ENCODE data around the gene ELAVL2.

Gene ELAVL2

GRCh38 chr9:23783509-23783908 lies 42.5 kb downstream of the ELAVL2 start:
- no peak for DNase-seq (ENCODE audit: insufficient read length)
- no peak for FAIRE-seq
- TF ChIP-seq POLR2A (IDR thresholded peaks at IDR 0.05; ENCODE audit: low read depth, low read length) (no peak), POLR2AphosphoS5 (IDR thresholded peaks at IDR 0.05; ENCODE audit: low read depth, low read length) (no peak), TAF1 (IDR thresholded peaks at IDR 0.05; ENCODE audit: borderline replicate concordance, low read depth, low read length) (no peak)

DNA sequence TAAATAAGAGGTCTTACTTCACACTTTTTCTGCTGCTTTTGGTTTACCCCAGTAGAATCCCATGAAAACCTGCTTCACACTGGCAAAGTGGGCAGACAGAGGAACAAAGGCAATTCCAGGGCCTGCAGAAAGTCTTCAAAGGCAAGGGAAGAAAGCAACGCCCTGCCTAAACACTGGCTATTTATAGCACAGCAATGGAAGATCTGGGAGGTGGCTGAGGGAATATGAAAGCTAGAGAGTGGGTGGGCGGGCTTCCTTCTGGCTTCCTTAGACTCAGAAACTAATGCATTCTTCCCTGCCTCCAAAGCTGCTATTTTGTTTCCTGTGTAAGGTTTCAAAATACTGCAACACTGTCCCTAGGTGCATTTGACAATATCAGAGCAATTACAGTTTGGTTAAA lies 46.8 kb downstream of the ELAVL2 start:
- FAIRE-seq (no peak), DNase-seq (ENCODE audit: insufficient read length) (no peak)
- no peak for TF ChIP-seq TAF1 (IDR thresholded peaks at IDR 0.05; ENCODE audit: borderline replicate concordance, low read depth, low read length)
- TF ChIP-seq POLR2AphosphoS5 (IDR thresholded peaks at IDR 0.05; ENCODE audit: low read depth, low read length) = no peak
- no peak for TF ChIP-seq POLR2A (IDR thresholded peaks at IDR 0.05; ENCODE audit: low read depth, low read length)

DNA sequence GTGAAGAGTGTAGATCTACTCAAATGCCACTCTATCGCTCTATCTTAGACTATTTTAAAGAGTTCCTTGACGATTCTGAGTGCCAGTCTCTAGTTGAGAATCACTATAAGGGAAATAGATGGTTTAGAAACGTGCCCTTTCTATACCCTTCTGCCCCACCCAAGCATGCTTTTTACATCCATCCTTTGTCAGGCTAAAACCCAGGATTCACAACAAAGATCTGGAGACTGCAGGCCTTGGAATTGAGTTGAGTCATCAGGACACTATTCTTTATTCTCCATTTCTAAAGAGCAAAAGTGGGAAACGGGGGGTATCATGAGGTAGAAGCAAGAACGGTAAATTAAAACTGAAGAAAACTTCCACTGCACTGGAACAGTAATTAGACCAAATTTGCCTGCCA lies 48.7 kb downstream of the ELAVL2 start:
- TF ChIP-seq POLR2AphosphoS5 (IDR thresholded peaks at IDR 0.05; ENCODE audit: low read depth, low read length) = no peak
- no peak for TF ChIP-seq POLR2A (IDR thresholded peaks at IDR 0.05; ENCODE audit: low read depth, low read length)
- no peak for TF ChIP-seq TAF1 (IDR thresholded peaks at IDR 0.05; ENCODE audit: borderline replicate concordance, low read depth, low read length)

GRCh38 chr9:23775549-23775948 lies 50.5 kb downstream of the ELAVL2 start:
- no peak for TF ChIP-seq TAF1 (IDR thresholded peaks at IDR 0.05; ENCODE audit: borderline replicate concordance, low read depth, low read length)
- TF ChIP-seq POLR2AphosphoS5 (IDR thresholded peaks at IDR 0.05; ENCODE audit: low read depth, low read length) = no peak
- TF ChIP-seq POLR2A (IDR thresholded peaks at IDR 0.05; ENCODE audit: low read depth, low read length) = no peak
- FAIRE-seq = no peak
- no peak for DNase-seq (ENCODE audit: insufficient read length)

More for the DNA sequence above, 48.7 kb downstream of the ELAVL2 start:
- no peak for DNase-seq (ENCODE audit: insufficient read length)
- FAIRE-seq = no peak

- FAIRE-seq = no peak
- TF ChIP-seq POLR2A (IDR thresholded peaks at IDR 0.05; ENCODE audit: low read depth, low read length) = no peak
- DNase-seq (ENCODE audit: insufficient read length) = no peak
Observed at GRCh38 chr9:23774266-23774665, 51.8 kb downstream of the ELAVL2 start.

DNA sequence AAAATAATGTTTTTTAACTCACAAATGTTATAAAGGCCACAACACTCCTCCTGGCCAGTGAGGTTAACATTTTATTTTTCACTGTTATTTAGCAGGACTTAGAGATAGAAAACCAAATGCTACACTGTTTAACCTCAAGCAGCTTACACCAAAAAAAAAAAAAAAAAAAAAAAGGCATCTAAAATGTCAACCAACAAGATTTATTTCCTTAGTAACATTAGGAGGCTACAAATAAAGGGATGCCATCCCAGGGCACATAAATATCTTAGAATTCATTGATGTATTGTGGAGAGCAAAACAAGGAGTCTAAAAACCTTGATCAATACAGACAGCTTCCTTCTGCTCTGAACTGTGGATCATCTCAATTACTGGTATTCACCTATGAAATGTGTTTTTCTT lies 53.7 kb downstream of the ELAVL2 start:
- TF ChIP-seq POLR2AphosphoS5 (IDR thresholded peaks at IDR 0.05; ENCODE audit: low read depth, low read length) = no peak
- no peak for TF ChIP-seq TAF1 (IDR thresholded peaks at IDR 0.05; ENCODE audit: borderline replicate concordance, low read depth, low read length)
- no peak for TF ChIP-seq POLR2A (IDR thresholded peaks at IDR 0.05; ENCODE audit: low read depth, low read length)
- DNase-seq (ENCODE audit: insufficient read length) = no peak
- no peak for FAIRE-seq

GRCh38 chr9:23771746-23772384 lies 54.2 kb downstream of the ELAVL2 start:
- TF ChIP-seq TAF1 (IDR thresholded peaks at IDR 0.05; ENCODE audit: borderline replicate concordance, low read depth, low read length) (no peak), POLR2A (IDR thresholded peaks at IDR 0.05; ENCODE audit: low read depth, low read length) (no peak), POLR2AphosphoS5 (IDR thresholded peaks at IDR 0.05; ENCODE audit: low read depth, low read length) (no peak)
- FAIRE-seq (no peak), DNase-seq (ENCODE audit: insufficient read length) (no peak)

DNA sequence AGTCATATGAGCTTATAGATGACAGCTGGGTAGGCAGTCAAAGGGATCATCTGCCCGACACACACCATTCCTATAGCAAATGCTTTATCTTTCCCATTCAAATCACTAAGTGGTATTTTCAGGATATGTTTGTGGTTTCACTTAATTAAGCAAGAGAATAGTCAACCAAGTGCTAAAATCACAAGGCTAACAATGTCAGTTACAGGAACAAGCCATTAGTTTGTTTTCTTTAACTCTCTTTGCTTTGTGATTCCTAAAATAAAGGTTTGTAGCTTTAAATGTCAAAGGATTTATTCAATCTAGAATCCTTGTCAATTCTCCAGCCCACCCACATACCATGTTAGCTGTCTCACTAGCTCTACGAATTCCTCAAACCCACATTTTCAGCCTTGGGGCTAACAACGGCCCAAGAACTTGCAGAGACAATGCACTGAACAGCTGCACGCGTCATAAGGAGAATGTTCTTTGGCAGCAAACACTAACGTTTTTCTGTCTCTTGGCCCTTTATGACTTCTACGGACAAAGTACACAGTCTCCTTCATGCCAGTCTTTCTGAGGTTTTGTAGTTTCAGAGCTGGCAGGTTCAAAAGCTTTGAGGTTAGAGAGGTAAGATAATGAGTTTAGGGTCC lies 56.6 kb downstream of the ELAVL2 start:
- no peak for TF ChIP-seq POLR2A (IDR thresholded peaks at IDR 0.05; ENCODE audit: low read depth, low read length)
- DNase-seq (ENCODE audit: insufficient read length) (no peak), FAIRE-seq (no peak)

DNA sequence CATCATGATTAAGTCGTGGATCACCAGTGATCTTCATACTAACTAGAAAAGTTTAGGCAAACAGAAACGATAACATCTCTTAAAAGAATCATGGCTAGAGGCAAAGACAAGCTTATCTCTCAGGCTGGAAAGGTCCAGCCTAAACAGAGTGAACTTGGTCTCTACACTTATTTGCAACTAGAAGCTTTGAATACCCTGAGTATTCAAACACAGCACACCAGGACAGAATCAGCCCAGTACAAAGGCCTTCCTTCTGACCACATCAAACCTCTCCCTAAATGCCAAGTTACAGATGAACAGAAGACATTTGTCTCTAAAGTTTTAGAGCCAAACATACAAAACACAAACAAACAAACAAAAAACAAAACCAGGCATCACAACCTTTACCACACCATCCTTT lies 57.2 kb downstream of the ELAVL2 start:
- FAIRE-seq (no peak), DNase-seq (ENCODE audit: insufficient read length) (no peak)
- no peak for TF ChIP-seq POLR2AphosphoS5 (IDR thresholded peaks at IDR 0.05; ENCODE audit: low read depth, low read length)
- TF ChIP-seq POLR2A (IDR thresholded peaks at IDR 0.05; ENCODE audit: low read depth, low read length) = no peak
- no peak for TF ChIP-seq TAF1 (IDR thresholded peaks at IDR 0.05; ENCODE audit: borderline replicate concordance, low read depth, low read length)

DNA sequence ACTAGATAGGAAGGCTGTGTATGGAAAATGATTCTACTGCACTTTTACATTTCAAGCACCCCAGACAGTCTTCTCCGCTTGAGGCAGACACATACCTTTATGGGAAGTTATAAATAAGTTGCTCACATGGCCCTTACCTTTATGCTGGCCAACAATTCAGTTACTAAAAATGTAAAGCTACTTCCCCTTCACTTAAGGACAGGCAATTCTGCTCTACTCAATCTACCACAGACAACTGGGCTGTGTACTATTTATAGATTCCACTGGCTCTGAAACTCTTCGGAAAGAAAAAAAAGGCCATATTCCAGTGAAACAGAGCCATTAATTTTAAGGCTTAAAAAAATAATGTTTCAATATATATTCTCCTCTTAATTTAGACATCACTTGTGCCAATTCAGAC lies 59.4 kb downstream of the ELAVL2 start:
- FAIRE-seq = no peak
- TF ChIP-seq TAF1 (IDR thresholded peaks at IDR 0.05; ENCODE audit: borderline replicate concordance, low read depth, low read length) (no peak), POLR2AphosphoS5 (IDR thresholded peaks at IDR 0.05; ENCODE audit: low read depth, low read length) (no peak), POLR2A (IDR thresholded peaks at IDR 0.05; ENCODE audit: low read depth, low read length) (no peak)
- DNase-seq (ENCODE audit: insufficient read length) = no peak

DNA sequence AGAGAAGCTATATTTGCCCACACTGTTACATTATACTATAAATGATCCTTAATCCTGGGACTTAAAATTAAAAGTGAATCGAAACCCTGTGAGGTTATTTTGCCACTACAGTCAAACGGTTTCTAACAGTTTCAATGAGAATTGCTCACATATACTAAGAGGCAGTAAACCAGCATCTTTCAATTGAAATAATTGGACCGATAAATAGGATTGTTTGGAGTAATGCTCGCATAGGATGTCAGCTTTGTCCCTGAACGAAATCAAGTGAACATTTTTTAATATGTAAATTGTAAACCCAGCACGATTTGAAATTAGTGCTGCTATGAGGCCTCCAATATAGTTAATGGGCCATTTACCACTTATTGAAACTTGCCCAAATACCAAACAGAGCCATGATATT lies 60.5 kb downstream of the ELAVL2 start:
- no peak for DNase-seq (ENCODE audit: insufficient read length)

GRCh38 chr9:23764219-23764618 lies 61.8 kb downstream of the ELAVL2 start:
- no peak for TF ChIP-seq POLR2A (IDR thresholded peaks at IDR 0.05; ENCODE audit: low read depth, low read length)
- TF ChIP-seq TAF1 (IDR thresholded peaks at IDR 0.05; ENCODE audit: borderline replicate concordance, low read depth, low read length) = no peak
- TF ChIP-seq POLR2AphosphoS5 (IDR thresholded peaks at IDR 0.05; ENCODE audit: low read depth, low read length) = no peak
- DNase-seq (ENCODE audit: insufficient read length) = no peak
- FAIRE-seq = no peak

More for the DNA sequence above, 60.5 kb downstream of the ELAVL2 start:
- no peak for FAIRE-seq
- TF ChIP-seq POLR2A (IDR thresholded peaks at IDR 0.05; ENCODE audit: low read depth, low read length) (no peak), TAF1 (IDR thresholded peaks at IDR 0.05; ENCODE audit: borderline replicate concordance, low read depth, low read length) (no peak), POLR2AphosphoS5 (IDR thresholded peaks at IDR 0.05; ENCODE audit: low read depth, low read length) (no peak)
